ENCODE measurements around the gene NARS2.
"Not testable (repeated sequence)": the region's sequence is repeated elsewhere in the genome, so short reads cannot be mapped to it uniquely, and the experiment has no call there.

The NARS2 gene

DNA sequence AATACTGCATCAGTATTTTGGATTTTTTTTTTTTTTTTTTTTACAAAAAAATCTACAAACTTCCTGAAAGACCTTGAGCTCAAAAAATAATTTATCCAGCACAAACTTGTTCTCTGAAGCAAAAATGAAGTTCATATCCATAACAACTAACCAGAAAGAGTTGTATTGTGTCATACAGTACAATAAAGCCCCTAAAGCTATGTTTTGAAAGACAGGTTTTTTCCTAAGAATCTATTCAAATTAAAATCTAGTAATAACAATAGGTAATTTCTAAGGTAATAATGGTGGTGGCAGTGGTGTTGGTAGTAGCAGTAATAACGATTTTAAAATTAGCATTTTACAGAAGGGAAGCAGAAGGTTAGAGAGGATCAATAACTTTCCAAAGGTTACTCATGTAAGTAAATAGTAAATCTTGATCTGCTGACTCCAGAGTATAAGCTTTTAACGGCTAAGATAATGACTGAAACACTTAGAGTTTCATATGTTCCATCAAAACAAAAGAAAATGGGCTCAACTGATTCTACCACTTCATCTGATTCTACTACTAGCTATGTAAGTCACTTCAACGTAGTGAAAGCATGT, 103.7 kb downstream of the NARS2 start:
- peaks cover 2 to 7% of the 10 kb centered on the region in 2 donors for H3K4me1 ChIP-seq (ENCODE audit: control insufficient read depth in 1 of 2, insufficient read depth in 2 of 2, low read length in 2 of 2)
- H3K27ac ChIP-seq (ENCODE audit: low read depth, low read length): no peak overlapping the region

DNA sequence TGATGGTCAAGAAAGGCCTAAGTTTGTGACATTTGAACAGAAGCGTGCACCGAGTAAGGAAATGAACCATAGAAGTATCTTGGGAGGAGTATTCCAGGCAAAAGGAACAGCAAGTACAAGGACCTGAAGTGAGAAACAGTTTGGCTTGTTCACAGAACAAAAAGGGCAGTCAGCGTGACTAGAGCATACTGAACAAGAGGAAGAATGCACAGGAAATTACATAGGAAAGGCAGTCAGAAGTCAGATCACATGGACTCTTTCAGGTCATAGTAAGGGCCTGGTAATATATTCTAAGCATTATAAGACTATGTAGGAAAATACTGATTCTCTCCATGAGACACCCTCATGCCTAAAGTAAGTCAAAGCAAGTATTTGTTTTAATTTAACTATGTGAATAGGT, 104.8 kb downstream of the NARS2 start:
- H3K27me3 ChIP-seq (ENCODE audit: control insufficient read depth in 1 of 2, insufficient read depth in 2 of 2, low read length in 2 of 2): no peaks in the 10 kb centered on the region
- no peak overlapping the region for H3K27ac ChIP-seq (ENCODE audit: low read depth, low read length)
- no peak overlapping the region for H3K4me3 ChIP-seq (ENCODE audit: low read depth in 1 of 2, low read length in 2 of 2)
- H3K9ac ChIP-seq (ENCODE audit: low read depth in 1 of 2, low read length in 2 of 2): no peak overlapping the region
- H3K36me3 ChIP-seq (ENCODE audit: control insufficient read depth in 1 of 2, insufficient read depth in 2 of 2, low read length in 2 of 2): peaks cover 0 to 3% of the 10 kb centered on the region in 2 donors
- no peaks in the 10 kb centered on the region for H3K9me3 ChIP-seq (ENCODE audit: control insufficient read depth in 1 of 2, low read length in 2 of 2)
- H3K4me1 ChIP-seq (ENCODE audit: control insufficient read depth in 1 of 2, insufficient read depth in 2 of 2, low read length in 2 of 2): peaks cover 3 to 5% of the 10 kb centered on the region in 2 donors

More for the DNA sequence above, 103.7 kb downstream of the NARS2 start:
- Histone ChIP-seq H3K9ac (ENCODE audit: low read depth in 1 of 2, low read length in 2 of 2) (no peak overlapping the region), H3K4me3 (ENCODE audit: low read depth in 1 of 2, low read length in 2 of 2) (no peak overlapping the region), H3K27me3 (ENCODE audit: control insufficient read depth in 1 of 2, insufficient read depth in 2 of 2, low read length in 2 of 2) (no peaks in the 10 kb centered on the region), H3K9me3 (ENCODE audit: control insufficient read depth in 1 of 2, low read length in 2 of 2) (no peaks in the 10 kb centered on the region), H3K36me3 (ENCODE audit: control insufficient read depth in 1 of 2, insufficient read depth in 2 of 2, low read length in 2 of 2) (peaks cover 0 to 3% of the 10 kb centered on the region in 2 donors)

DNA sequence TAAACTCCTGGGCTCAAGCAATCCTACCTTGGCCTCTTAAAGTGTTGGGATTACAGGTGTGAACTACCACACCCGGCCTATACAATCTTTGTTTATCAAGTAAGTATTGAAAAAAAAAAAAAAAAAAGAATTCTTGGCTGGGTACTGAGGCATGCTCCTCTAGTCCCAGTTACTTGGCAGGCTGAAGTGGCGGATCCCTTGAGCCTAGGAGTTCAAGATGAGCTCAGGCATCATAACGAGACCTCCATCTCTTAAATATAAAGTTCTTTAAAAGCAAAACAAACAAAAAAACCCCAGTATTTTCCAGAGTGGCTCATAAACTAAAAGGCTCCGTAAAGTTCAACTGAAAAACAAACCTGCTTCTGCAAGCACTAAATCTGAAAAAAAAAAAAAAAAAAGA, 106.7 kb downstream of the NARS2 start:
- Histone ChIP-seq H3K9me3 (ENCODE audit: control insufficient read depth in 1 of 2, low read length in 2 of 2) (no peaks in the 10 kb centered on the region), H3K27me3 (ENCODE audit: control insufficient read depth in 1 of 2, insufficient read depth in 2 of 2, low read length in 2 of 2) (no peaks in the 10 kb centered on the region), H3K36me3 (ENCODE audit: control insufficient read depth in 1 of 2, insufficient read depth in 2 of 2, low read length in 2 of 2) (peaks cover 0 to 3% of the 10 kb centered on the region in 2 donors), H3K9ac (ENCODE audit: low read depth in 1 of 2, low read length in 2 of 2) (no peak overlapping the region), H3K4me1 (ENCODE audit: control insufficient read depth in 1 of 2, insufficient read depth in 2 of 2, low read length in 2 of 2) (peaks cover 3 to 5% of the 10 kb centered on the region in 2 donors), H3K27ac (ENCODE audit: low read depth, low read length) (no peak overlapping the region), H3K4me3 (ENCODE audit: low read depth in 1 of 2, low read length in 2 of 2) (no peak overlapping the region)

DNA sequence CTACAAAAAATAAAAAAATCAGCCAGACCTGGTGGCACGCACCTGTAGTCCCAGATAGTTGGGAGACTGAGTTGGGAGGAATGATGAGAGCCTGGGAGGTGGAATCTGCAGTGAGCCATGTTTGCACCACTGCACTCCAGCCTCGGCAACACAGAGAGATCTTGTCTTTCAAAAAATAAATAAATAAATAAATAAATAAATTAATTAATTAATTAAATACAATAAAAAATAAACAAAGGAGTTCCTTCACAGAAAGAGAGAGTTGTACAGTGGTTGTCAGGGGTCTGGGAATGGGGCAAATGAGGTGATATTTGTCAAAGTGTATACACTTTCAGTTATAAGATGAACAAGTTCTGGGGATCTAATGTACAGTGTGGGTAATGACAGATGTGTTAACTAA, 107.3 kb downstream of the NARS2 start:
- H3K9ac ChIP-seq (ENCODE audit: low read depth in 1 of 2, low read length in 2 of 2): no peak overlapping the region

DNA sequence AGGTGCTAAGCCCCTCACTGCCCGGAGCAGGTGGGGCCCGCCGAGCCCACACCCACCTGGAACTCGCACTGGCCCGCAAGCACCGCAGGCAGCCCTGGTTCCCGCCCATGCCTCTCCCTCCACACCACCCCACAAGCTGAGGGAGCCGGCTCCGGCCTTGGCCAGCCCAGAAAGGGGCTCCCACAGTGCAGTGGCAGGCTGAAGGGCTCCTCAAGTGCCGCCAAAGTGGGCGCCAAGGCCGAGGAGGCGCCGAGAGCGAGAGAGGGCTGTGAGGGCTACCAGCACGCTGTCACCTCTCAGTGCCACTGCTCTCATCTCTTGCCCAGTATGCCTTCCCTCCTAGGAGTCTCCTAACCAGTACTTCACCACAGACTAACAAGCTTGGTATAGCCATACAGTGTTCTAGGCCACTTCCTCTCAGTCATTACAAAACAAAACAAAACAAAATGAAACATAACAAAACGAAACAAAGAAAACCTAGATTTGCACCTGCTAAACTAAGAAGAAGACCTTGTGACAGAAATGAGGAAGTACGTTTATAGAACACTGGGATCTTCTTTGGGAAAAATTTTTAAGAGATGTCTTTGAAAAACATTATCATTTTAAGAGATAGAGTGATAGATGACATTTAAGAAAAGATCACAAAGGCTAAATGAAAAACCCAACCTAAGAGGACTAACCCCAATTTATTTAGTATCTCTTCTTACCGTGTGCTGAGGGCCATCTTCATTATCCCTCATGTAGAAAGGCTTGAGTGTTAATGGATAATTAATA, 109.3 kb downstream of the NARS2 start:
- peak overlapping the region in 1 of 2 donors; percentile 22 for H3K4me3 ChIP-seq (ENCODE audit: low read depth in 1 of 2, low read length in 2 of 2)
- H3K27me3 ChIP-seq (ENCODE audit: control insufficient read depth in 1 of 2, insufficient read depth in 2 of 2, low read length in 2 of 2): no peaks in the 10 kb centered on the region
- H3K27ac ChIP-seq (ENCODE audit: low read depth, low read length): peak overlapping the region; percentile 42
- peaks cover 0 to 3% of the 10 kb centered on the region in 2 donors for H3K4me1 ChIP-seq (ENCODE audit: control insufficient read depth in 1 of 2, insufficient read depth in 2 of 2, low read length in 2 of 2)
- no peaks in the 10 kb centered on the region for H3K9me3 ChIP-seq (ENCODE audit: control insufficient read depth in 1 of 2, low read length in 2 of 2)
- no peak overlapping the region for H3K9ac ChIP-seq (ENCODE audit: low read depth in 1 of 2, low read length in 2 of 2)
- H3K36me3 ChIP-seq (ENCODE audit: control insufficient read depth in 1 of 2, insufficient read depth in 2 of 2, low read length in 2 of 2): peaks cover 0 to 3% of the 10 kb centered on the region in 2 donors

More for the DNA sequence above, 107.3 kb downstream of the NARS2 start:
- no peak overlapping the region for H3K4me3 ChIP-seq (ENCODE audit: low read depth in 1 of 2, low read length in 2 of 2)
- H3K27ac ChIP-seq (ENCODE audit: low read depth, low read length): no peak overlapping the region
- no peaks in the 10 kb centered on the region for H3K27me3 ChIP-seq (ENCODE audit: control insufficient read depth in 1 of 2, insufficient read depth in 2 of 2, low read length in 2 of 2)
- peaks cover 0 to 3% of the 10 kb centered on the region in 2 donors for H3K36me3 ChIP-seq (ENCODE audit: control insufficient read depth in 1 of 2, insufficient read depth in 2 of 2, low read length in 2 of 2)
- no peaks in the 10 kb centered on the region for H3K9me3 ChIP-seq (ENCODE audit: control insufficient read depth in 1 of 2, low read length in 2 of 2)
- peaks cover 3 to 5% of the 10 kb centered on the region in 2 donors for H3K4me1 ChIP-seq (ENCODE audit: control insufficient read depth in 1 of 2, insufficient read depth in 2 of 2, low read length in 2 of 2)

DNA sequence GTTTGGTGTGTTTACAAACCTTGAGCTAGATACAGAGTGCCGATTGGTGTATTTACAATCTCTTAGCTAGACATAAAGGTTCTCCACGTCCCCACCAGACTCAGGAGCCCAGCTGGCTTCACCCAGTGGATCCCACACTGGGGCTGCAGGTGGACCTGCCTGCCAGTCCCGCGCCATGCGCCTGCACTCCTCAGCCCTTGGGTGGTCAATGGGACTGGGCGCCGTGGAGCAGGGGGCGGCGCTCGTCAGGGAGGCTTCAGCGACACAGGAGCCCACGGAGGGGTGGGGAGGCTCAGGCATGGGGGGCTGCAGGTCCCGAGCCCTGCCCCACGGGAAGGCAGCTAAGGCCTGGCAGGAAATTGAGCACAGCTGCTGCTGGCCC, 109.9 kb downstream of the NARS2 start:
- not testable (repeated sequence) for H3K4me3 ChIP-seq (ENCODE audit: low read depth in 1 of 2, low read length in 2 of 2); H3K4me1 ChIP-seq (ENCODE audit: control insufficient read depth in 1 of 2, insufficient read depth in 2 of 2, low read length in 2 of 2); H3K27me3 ChIP-seq (ENCODE audit: control insufficient read depth in 1 of 2, insufficient read depth in 2 of 2, low read length in 2 of 2); H3K27ac ChIP-seq (ENCODE audit: low read depth, low read length); H3K9ac ChIP-seq (ENCODE audit: low read depth in 1 of 2, low read length in 2 of 2); H3K36me3 ChIP-seq (ENCODE audit: control insufficient read depth in 1 of 2, insufficient read depth in 2 of 2, low read length in 2 of 2); H3K9me3 ChIP-seq (ENCODE audit: control insufficient read depth in 1 of 2, low read length in 2 of 2)

DNA sequence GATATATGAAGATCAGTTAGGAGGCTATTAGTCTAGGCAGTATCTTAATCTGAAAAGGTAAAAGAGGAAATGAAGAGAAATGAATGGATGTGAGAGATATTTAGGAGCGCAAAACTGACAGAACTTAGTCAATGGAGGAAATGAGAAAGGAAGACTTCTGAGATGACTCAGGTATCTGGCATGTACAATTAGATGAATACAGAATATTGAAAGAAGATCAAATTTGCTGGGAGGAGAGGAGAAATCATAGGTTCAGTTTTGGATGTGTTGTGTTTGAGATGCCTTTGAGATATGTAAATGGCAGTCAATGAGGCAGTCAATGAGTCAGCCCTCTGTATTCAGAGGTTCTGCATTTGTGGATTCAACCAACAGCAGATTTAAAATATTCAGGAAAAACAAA, 114.2 kb downstream of the NARS2 start:
- no peaks in the 10 kb centered on the region for H3K4me1 ChIP-seq (ENCODE audit: control insufficient read depth in 1 of 2, insufficient read depth in 2 of 2, low read length in 2 of 2)
- peaks cover 0 to 7% of the 10 kb centered on the region in 2 donors for H3K36me3 ChIP-seq (ENCODE audit: control insufficient read depth in 1 of 2, insufficient read depth in 2 of 2, low read length in 2 of 2)
- H3K4me3 ChIP-seq (ENCODE audit: low read depth in 1 of 2, low read length in 2 of 2): no peak overlapping the region

DNA sequence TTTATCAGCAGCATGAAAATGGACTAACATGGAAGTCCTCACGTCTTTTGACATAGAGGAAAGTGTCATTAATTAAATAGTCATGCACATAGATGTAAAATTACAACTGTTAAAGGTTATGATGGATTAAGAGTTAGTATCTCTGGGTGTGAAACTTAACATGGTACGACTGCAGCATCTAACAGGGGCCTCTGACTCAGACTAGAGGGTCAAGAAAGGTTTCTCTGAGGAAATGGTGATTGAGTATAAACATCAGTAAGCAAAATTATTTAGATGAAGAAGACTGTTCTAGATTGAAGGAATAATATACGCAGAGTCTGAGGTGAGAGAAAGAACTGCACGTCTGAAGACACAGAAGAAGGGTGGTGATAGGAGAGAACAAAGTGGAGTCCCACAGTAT, 114.9 kb downstream of the NARS2 start:
- Histone ChIP-seq H3K9me3 (ENCODE audit: control insufficient read depth in 1 of 2, low read length in 2 of 2) (no peaks in the 10 kb centered on the region), H3K9ac (ENCODE audit: low read depth in 1 of 2, low read length in 2 of 2) (no peak overlapping the region), H3K4me3 (ENCODE audit: low read depth in 1 of 2, low read length in 2 of 2) (no peak overlapping the region), H3K36me3 (ENCODE audit: control insufficient read depth in 1 of 2, insufficient read depth in 2 of 2, low read length in 2 of 2) (peaks cover 0 to 7% of the 10 kb centered on the region in 2 donors), H3K4me1 (ENCODE audit: control insufficient read depth in 1 of 2, insufficient read depth in 2 of 2, low read length in 2 of 2) (no peaks in the 10 kb centered on the region), H3K27me3 (ENCODE audit: control insufficient read depth in 1 of 2, insufficient read depth in 2 of 2, low read length in 2 of 2) (no peaks in the 10 kb centered on the region), H3K27ac (ENCODE audit: low read depth, low read length) (no peak overlapping the region)

More for the DNA sequence above, 114.2 kb downstream of the NARS2 start:
- Histone ChIP-seq H3K9me3 (ENCODE audit: control insufficient read depth in 1 of 2, low read length in 2 of 2) (no peaks in the 10 kb centered on the region), H3K27ac (ENCODE audit: low read depth, low read length) (no peak overlapping the region), H3K9ac (ENCODE audit: low read depth in 1 of 2, low read length in 2 of 2) (no peak overlapping the region), H3K27me3 (ENCODE audit: control insufficient read depth in 1 of 2, insufficient read depth in 2 of 2, low read length in 2 of 2) (no peaks in the 10 kb centered on the region)

DNA sequence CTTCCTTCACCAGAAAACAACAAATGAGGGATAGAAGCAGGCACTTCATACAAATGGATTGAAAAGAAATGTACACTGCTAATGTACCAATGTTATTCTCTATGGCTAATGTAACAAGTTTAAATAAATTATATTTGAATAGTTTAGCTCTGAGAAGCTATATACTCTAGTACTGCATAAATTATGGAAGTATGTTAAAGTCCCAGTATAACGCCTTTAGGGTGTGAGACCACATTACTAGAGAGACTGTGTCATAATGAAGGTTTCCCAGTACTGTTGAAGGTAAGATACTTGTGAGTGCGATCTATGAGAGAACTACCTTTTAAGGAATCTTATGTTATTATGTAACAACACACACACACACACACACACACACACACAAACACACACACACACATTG, 117.2 kb downstream of the NARS2 start:
- Histone ChIP-seq H3K36me3 (ENCODE audit: control insufficient read depth in 1 of 2, insufficient read depth in 2 of 2, low read length in 2 of 2) (peaks cover 0 to 7% of the 10 kb centered on the region in 2 donors), H3K9me3 (ENCODE audit: control insufficient read depth in 1 of 2, low read length in 2 of 2) (no peaks in the 10 kb centered on the region), H3K27ac (ENCODE audit: low read depth, low read length) (no peak overlapping the region), H3K4me3 (ENCODE audit: low read depth in 1 of 2, low read length in 2 of 2) (no peak overlapping the region), H3K27me3 (ENCODE audit: control insufficient read depth in 1 of 2, insufficient read depth in 2 of 2, low read length in 2 of 2) (no peaks in the 10 kb centered on the region), H3K9ac (ENCODE audit: low read depth in 1 of 2, low read length in 2 of 2) (no peak overlapping the region), H3K4me1 (ENCODE audit: control insufficient read depth in 1 of 2, insufficient read depth in 2 of 2, low read length in 2 of 2) (no peaks in the 10 kb centered on the region)

DNA sequence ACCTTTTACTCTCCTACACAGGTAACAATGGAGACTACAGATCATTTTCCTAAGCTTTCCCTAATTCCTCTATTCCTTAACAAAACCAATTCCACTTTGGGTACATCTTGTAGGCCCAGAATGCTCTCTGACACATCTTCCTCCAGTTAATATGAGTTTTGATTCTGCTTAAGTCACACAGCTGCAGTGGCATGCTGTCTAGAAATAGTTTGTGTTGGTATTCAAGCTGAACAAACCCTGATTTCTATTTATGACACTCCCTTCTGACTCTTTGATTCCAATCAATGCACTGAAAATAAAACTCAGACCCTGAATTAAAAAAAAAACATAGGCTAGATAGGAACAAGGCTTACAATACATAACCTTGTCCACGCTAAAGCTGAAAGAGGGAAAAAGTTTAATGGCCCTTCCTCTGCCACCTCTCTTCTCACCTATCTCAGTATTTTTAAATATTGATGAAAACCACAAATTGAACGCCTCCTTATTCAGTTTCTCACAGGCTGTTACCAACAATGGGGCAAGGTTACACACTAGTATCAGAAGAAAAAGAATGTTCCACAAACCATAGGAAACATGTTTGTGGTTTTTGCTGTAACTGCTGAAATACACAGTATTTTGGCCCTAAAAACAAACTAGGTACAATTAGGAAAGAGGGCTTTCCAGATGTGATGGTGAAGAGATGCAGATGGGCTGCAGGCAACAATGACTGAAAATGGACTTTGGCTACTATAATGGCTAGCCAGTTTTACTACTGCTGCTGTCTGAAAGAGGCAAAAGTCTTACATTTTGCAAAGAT, 121.3 kb downstream of the NARS2 start:
- Histone ChIP-seq H3K27ac (ENCODE audit: low read depth, low read length) (no peak overlapping the region), H3K4me3 (ENCODE audit: low read depth in 1 of 2, low read length in 2 of 2) (no peak overlapping the region)

More for the DNA sequence above, 121.3 kb downstream of the NARS2 start:
- H3K36me3 ChIP-seq (ENCODE audit: control insufficient read depth in 1 of 2, insufficient read depth in 2 of 2, low read length in 2 of 2): no peaks in the 10 kb centered on the region
- no peaks in the 10 kb centered on the region for H3K27me3 ChIP-seq (ENCODE audit: control insufficient read depth in 1 of 2, insufficient read depth in 2 of 2, low read length in 2 of 2)
- H3K9me3 ChIP-seq (ENCODE audit: control insufficient read depth in 1 of 2, low read length in 2 of 2): no peaks in the 10 kb centered on the region
- no peak overlapping the region for H3K9ac ChIP-seq (ENCODE audit: low read depth in 1 of 2, low read length in 2 of 2)
- peaks cover 0 to 10% of the 10 kb centered on the region in 2 donors for H3K4me1 ChIP-seq (ENCODE audit: control insufficient read depth in 1 of 2, insufficient read depth in 2 of 2, low read length in 2 of 2)

Data from duodenal mucosa (tissue), 2 donors.